HL-60/S4 (cell line): ENCODE data around the gene DBNDD1.
"Not testable (repeated sequence)": the region's sequence is repeated elsewhere in the genome, so short reads cannot be mapped to it uniquely, and the experiment has no call there.

Experiments
- in situ Hi-C: fragments of 300-500 bp; cut with MboI; formaldehyde crosslinking; loops from 2 replicates; pipeline ENCODE4 v1.14.3; 2022; ENCODE audit warnings: low sequenced_read_pairs

DBNDD1 gene

DNA sequence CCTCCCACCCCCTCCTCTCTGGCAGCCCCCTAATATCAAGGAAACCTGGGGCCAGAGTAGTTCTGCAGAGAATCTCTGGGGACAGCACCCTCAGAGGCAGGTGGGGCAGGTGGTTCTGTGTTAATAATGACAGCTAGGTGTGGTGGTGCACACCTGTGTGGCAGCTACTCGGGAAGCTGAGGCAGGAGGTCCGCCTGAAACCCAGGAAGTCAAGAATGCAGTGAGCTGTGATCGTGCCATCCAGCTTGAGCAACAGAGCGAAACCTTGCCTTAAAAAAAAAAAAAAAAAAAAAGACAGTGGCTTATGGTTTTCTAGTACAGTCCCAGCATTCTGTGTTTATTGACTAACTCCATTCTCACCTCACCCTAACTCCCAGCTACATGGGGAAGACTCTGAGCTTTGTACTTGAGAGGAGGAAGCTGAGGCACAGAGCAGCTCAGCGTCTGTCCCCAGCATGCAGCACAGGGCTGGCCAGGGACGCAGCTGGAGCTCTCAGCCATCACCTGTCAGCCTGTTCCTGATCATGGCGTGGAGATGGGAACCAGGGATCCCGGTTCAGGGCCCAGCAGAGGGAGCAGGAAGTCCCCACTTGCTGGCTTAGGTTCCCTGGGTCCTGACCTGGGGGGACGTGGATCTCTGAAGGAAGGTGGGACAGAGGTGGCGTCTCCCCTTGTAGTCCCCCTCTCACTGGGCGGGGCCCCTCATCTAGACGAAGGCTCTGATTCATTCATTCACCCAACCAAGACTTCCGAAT is 6.1 kb downstream of the DBNDD1 start:
- in situ Hi-C loops: no loop called here

DNA sequence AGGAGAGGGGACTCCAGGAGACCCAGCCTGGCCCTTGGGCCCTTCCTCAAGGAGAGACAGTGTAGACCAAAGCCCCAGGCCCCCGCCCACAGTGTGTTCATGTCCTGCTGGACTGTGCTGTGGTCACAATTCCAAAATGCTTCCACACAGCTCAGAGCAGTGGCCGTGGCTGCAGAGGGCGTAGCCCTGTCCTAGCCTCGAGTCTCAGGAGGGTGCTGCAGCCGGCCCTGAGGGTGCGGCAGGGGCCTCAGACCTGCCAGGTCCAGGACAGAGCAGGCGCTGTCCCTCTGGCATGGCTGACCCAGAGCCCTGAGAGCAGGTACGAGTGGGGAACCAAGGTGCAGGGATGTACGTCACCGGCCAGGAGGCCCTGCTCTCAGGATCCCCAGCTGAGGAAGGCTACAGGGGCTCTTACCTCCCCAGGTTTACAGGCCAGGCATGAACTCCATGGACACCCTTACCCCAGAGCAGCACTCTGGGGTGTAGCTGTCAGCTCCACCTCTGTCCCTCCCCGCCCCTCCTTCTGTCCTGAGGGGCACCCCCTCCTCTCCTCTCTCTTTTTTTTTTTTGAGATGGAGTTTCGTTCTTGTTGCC is 7.3 kb downstream of the DBNDD1 start:
- in situ Hi-C loops: no loop called here

DNA sequence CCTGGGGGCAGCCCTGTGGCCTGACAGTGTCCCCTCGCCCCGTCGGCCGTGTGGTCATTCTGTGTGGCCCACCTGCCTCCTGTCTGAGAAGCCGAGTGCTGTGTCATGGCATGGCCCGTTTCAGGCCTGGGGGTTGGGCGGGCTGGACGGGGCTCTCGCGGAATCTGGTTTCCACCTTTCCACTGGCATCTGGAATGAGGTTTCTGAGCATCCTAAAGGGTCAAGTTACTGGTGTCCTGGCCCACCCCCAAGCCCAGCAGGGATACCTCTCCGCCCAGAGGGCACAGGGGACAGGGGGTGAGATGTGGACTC is 7.8 kb downstream of the DBNDD1 start:
- in situ Hi-C loops: no loop called here

DNA sequence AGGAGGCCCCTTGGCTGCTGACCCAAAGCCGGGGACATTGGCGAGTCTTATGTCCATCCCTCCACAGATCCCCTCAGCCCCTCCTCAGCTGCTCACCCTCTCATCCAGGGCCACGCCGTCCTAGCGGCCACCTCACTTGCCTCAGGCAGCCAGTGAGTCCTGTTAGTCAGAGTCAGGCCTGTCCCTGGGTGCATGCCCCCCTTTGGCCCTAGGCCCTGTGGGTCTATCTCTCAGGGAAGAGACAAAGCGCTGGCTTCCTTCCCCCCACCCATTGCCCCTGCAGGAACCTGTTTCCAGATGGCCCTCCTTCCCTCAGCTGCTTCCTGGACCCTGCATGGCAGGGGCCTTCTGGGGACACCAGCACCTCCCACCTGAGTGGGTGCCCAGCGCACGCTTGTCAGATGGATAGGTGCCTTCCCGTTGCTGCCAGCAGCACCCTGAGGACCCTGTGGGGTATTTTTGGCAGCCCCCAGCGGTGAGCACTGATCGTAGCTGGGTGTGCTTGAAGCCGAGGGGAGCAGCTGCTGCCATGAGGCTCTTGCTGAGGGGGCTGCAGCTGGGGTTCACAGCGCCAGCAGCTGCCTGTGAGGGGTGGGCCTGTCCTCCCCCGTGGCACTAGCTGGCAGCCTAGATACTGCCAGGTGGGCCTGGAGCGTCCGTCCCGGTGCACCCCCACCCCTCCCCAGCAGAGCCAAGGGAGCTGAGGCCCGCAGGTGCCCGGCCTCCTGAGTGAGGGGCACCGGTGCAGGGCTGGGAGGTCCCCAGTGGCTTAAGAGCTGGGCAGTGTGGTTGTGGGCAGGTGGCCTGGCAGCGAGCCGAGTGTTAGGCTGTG is 8.4 kb downstream of the DBNDD1 start:
- in situ Hi-C loops: no loop called here

DNA sequence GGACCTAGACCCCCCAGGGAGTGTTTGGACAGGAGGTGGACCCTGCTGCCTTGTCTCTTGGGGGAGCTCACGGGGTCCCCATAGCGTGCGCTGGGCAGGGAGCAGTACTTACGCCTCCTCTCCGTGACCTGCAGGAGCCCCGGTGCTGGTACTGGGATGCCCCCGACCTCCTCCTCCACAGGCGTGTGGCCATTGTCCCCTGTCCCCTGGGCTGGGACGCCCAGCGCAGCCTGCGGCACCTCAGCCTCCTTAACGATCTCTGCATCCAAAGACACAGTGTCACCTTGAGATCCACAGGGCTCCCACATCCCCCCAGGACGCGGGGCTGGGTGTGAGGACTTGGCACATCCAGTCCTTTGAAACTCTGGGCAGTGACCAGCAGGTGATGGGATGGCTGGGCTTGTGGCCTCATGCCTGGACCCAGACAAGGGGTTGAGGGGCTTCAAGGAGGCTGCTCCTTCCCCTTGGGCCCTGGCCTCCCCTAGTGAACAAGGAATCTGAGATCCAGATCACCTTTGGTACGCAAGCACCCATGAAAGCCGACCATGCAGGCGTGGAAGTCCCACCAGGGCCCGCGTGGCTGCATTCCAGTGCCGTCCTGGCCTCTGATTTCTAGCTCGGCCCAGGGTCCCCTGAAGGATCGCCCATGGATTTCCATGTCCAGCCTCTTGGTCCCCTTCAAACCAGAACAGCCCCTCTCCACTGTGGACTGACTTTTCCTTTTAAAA is 9.9 kb downstream of the DBNDD1 start:
- in situ Hi-C loops: no loop called here

DNA sequence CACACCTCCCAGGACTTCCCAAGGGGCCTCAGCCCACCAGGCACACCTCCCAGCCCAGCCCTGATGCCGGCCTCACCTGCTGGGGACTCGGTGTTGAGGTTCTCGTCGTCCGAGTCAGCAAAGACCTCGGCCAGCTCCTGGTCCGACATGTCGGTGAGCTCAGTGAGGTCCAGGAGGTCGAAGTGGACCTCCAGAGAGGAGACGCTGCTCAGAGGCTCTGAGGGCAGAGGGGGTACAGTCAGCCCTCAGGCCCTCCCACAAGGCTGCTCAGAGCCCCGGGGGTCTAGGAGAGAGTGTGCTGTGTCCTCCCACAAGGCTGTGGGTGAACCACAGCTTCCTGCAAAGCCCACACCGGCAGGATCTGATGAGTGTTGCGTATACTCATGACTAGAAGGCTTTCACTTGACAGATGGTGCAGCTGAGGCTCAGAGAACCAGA is 10.5 kb downstream of the DBNDD1 start:
- in situ Hi-C loops: no loop called here

DNA sequence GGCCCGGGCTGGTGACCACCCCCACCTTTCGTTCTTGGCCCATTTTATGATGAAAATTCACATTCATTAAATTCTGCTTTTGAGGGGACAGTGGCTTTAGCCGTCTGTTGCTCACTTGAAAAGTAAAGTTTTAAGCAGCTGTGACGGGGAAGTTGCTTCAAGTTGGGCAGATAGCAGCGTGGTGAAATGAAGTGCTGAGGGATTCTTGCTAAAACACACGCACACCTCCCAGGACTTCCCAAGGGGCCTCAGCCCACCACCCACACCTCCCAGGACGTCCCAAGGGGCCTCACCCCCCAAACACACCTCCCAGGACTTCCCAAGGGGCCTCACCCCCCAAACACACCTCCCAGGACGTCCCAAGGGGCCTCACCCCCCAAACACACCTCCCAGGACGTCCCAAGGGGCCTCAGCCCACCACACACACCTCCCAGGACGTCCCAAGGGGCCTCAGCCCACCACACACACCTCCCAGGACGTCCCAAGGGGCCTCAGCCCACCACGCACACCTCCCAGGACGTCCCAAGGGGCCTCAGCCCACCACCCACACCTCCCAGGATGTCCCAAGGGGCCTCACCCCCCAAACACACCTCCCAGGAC is 11.5 kb downstream of the DBNDD1 start:
- in situ Hi-C loops: not testable (repeated sequence)

DNA sequence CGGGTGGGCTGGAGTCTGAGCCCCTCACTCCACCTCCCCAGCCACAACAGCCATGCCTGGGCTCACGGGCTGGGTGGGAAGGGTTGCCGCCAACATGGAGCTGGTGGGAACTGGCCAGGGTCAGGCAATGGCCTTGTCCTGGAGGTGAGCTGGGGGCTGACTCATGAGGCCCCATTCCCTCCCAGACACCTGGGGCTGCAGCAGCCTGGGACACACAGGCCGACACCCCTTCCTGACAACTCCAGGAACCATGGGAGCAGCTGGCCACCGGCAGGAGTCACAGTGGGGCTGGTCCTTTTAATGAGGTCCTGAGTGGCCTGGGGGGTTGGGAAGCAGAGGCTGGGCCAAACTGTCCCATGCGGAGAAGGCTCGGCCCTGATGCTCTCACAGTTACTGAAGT is 12.2 kb downstream of the DBNDD1 start:
- in situ Hi-C loops: no loop called here

DNA sequence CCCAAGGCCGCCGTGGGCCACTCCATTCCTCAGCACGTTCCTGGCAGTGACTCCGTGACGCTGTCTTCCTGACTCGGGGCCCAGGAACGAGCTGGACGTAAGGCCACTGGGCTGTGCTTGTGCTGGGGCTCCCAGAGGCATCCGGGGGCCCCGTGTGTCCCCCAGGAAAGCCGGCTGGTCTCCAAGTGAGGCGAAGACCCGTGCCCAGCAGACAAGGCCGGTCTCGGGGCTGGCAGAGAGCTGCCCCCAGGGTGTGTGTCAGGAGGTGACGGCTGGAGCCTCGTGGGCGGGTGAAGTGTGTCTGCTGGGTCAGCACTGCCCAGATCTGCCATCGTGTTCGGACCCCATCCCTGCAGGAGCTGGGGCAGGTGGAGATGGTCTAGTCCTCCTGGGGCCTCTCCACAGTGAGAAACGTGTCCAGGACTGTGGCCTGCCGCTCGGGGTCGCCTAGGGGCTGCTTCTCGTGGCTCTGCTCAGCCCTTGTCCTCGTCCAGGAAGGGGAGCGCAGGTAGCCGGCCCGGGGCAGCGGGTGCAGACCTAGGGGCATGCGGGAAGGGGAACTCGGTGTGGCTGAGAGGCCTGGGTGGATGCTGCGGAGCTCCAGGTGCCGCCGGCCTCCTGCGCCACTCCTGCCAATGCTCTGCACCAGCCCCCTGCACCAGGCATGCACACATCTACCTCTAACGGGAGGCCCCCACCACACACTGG is 13.1 kb downstream of the DBNDD1 start:
- in situ Hi-C loops: no loop called here

DNA sequence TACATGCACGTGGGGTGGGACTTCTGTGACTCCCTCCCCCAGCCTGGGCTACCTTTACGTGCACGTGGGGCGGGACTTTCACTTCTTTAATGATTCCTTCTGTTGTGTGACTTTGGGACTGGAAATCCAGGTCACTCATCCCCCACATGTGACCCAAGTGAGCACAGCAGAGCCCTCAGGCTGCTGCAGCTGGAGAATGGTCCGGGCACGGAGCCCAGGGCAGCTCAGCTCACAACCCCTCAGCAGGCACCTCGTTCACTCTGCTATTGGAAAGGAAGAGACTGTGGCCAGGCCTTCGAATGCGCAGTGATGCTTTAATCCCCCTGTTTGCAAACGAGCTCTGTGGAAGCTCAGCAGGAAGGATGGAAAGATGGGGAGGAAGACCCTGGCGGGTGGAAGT is 14.7 kb downstream of the DBNDD1 start:
- in situ Hi-C loops: no loop called here

DNA sequence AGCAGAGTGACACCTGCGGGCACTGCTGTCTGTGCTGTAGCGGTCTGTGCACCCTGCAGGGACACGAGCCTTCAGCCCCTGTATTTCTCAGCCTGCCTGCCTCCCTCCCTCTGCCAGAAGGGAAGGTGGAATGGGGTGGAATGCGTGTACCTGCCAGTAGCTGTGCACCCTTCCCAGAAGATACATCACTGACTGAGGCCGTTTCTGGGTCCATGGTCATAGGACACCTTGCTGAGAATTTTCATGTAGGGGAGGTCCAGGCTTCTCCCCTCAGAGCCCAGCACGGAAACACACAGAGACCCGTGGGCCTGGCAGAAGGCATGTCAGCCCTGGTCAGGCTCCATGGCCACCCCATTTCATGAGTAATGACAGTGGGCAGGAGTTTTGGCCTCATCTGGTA is 16.5 kb downstream of the DBNDD1 start:
- in situ Hi-C loops: no loop called here

DNA sequence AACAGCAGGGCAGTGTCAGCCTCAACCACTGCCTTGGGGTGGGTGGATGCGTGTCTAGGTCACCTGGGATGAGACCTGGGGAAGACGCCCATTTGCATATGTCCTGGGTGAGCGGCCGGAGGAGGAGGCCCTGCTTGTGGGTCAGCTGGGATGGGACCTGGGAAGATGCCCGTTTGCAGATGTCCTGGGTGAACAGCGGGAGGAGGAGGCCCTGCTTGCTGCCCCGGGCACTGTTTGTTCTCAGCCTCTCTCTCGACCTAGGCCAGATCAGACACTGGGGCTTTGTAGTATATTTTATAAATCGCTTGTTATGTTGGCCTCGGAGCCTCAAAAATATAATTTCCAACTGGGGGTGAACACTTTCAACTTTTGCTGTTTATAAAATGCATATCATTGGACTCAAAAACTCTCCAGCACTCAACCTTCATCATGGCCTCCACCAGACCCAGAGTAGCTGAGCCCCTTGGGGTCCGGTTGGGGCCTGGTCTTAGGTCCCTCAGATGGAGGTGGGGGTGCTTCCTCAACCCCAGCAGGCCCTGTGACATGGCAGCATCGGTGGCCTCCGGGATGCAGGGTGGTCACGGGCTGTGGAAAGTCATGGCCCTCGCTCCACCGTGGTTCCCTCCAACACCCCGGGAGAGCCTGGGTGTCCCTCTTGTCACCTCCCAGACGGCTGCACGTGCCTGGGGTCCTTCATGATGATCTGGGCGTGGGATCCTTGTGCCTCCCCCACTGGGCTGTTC is 17.3 kb downstream of the DBNDD1 start:
- in situ Hi-C loops: no loop called here

DNA sequence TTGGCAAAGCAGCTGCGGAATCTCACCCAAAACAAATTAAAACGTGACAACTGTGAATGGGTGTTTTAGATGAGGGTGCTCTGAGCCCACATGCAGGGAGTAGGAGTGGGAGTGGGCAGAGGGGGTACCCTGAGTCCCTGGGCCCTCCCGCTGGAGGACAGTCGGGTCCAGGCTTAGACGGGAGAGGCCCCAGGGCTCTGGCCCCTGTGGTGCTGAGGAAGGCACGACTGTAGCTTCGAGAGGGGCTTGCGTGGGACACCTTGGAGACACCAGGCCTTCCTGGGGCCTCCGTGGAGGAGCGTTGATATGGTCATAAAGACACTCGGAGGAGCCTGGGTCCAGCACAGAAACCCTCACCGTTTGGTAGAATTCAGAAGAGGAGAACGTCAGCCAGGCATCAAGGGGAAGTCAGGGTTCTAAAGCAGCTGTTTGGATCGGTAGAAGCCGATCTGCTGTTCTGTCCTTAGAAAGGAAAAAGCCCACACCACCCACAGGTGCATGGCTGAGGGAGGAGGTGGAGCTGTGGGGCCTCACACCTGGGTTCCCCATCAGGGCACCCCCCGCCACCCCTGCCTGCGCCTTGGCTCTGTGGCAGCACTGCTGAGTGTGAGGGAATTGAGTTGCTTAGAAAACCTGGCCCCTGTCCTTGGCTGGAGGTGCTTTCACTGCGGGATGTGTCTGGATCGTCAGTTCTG is 18.4 kb downstream of the DBNDD1 start:
- in situ Hi-C loops: no loop called here

DNA sequence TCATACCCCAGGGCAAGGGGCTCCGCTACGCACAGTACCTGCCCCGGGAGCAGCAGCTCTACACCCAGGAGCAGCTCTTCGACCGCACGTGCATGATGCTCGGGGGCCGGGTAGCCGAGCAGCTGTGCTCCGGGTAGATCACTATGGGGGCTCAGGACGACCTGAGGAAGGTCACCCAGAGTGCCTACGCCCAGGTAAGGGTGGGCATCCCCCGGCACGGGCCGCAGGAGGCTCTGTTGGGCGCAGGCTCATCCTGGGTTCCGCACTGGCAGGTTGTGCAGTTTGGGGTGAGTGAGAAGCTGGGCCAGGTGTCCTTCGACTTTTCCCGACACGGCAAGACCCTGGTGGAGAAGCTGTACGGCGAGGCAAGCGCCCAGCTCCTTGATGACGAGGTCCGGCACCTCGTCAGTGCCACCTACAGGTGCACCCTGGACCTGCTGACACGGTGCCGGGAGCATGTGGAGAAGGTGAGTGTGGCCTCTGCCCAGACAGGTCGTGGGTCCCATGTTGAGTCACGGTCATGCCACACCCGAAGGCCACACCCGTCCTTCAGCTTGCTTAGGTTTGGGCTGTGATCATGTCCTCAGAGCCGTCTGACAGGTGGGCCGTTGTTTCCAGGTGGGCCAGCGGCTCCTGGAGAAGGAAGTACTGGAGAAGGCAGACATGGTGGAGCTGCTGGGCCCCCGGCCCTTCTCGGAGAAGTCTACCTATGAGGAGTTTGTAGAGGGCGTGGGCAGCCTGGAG is 19.3 kb downstream of the DBNDD1 start:
- in situ Hi-C loops: no loop called here

DNA sequence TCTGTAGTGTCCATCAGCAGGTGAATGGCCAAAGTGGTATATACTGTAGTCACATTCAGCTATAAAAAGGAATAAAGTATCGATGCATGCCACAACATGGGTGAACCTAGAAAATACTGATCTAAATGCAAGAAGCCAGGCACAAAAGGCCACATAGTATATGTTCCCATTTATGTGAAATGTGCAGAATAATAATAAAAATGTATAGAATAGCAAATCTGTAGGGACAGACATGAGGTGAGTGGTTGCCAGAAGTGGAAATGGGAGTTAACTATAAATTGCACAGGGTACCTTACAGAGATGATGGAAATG is 23.1 kb downstream of the DBNDD1 start:
- in situ Hi-C loops: no loop called here

DNA sequence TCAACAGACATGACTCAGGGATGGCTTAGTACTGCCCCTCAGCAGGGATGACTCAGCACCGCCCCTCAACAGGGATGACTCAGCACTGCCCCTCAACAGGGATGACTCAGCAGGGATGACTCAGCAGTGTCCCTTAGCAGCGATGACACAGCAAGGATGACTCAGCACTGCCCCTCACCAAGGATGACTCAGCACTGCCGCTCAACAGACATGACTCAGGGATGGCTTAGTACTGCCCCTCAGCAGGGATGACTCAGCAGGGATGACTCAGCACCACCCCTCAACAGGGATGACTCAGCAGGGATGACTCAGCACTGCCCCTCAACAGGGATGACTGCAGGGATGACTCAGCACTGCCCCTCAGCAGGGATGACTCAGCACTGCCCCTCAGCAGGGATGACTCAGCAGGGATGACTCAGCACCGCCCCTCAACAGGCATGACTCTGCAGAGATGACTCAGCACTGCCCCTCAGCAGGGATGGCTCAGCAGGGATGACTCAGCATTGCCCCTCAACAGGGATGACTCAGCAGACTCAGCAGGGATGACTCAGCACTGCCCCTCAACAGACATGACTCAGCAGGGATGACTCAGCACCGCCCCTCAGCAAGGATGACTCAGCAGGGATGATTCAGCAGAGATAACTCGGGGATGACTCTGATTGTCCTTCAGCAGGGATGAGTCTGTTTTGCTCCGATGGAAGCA is 23.6 kb downstream of the DBNDD1 start:
- in situ Hi-C loops: not testable (repeated sequence)

DNA sequence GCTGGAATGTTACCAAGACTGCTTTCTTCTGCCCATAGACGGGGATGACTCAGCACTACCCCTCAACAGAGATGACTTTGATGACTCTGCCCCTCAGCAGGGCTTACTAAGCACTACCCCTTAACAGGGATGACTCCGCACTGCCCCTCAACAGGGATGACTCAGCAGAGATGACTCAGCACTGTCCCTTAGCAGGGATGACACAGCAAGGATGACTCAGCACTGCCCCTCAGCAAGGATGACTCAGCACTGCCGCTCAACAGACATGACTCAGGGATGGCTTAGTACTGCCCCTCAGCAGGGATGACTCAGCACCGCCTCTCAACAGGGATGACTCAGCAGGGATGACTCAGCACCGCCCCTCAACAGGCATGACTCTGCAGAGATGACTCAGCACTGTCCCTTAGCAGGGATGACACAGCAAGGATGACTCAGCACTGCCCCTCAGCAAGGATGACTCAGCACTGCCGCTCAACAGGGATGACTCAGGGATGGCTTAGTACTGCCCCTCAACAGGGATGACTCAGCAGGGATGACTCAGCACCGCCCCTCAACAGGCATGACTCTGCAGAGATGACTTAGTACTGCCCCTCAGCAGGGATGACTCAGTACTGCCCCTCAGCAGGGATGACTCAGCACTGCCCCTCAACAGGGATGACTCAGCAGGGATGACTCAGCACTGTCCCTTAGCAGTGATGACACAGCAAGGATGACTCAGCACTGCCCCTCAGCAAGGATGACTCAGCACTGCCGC is 24.4 kb downstream of the DBNDD1 start:
- in situ Hi-C loops: not testable (repeated sequence)
